ENCODE results near the gene HLA-DRA. TPM values are rescaled to one million over a fixed set of nuclear protein-coding genes. Genes with fewer than 3 reads are reported as not detected.

HLA-DRA gene
- total RNA-seq (2012; rRNA removed) (not detected in 2 replicates), polyA plus RNA-seq (2012; rRNA removed) (not detected in 2 replicates), Bru-seq, nascent RNA (not detected), BruChase-seq, experiment 1, labeled RNA remaining after a 6-hour chase (not detected), BruChase-seq, experiment 2, labeled RNA remaining after a 2-hour chase (not detected)
- polyA plus RNA-seq (2012; cell fraction: cytosol; rRNA removed), result not detected in 2 replicates
- not detected in 2 replicates for polyA plus RNA-seq (2012; cell fraction: nucleus; rRNA removed; ENCODE audit: low replicate concordance)
- long read RNA-seq, result 0 reads

DNA sequence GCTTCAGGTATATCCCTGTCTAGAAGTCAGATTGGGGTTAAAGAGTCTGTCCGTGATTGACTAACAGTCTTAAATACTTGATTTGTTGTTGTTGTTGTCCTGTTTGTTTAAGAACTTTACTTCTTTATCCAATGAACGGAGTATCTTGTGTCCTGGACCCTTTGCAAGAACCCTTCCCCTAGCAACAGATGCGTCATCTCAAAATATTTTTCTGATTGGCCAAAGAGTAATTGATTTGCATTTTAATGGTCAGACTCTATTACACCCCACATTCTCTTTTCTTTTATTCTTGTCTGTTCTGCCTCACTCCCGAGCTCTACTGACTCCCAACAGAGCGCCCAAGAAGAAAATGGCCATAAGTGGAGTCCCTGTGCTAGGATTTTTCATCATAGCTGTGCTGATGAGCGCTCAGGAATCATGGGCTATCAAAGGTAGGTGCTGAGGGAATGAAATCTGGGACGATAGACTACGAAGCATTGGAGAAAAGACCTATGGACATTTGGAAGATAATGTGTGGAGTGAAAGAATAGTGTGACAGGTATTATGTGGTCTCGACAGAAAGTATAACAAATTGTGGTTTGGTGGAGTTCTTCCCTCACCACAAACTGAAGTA lies at the start of gene HLA-DRA:
HLA-DRA (plus strand) TSS at position 286 of the 613 bp plus-strand sequence; CDS start at position 350, 64 bp downstream.
- no peak within 1 kb of the TSS for H3K14ac ChIP-seq (replicated peaks; ENCODE audit: low read depth, low read length)
- ChIA-PET POLR2A (ENCODE audit: unreplicated experiment) (no interaction called here), CTCF (no interaction called here)
- no peak within 1 kb of the TSS for H3K4ac ChIP-seq (ENCODE audit: low read depth, low read length)
- dilution Hi-C loops (cut with HindIII; ENCODE audit: low sequenced_read_pairs, unreplicated experiment) (no loop called here), intact Hi-C loops (cut with micrococcal nuclease) (no loop called here), in situ Hi-C loops (cut with MboI; ENCODE audit: low sequenced_read_pairs) (no loop called here)
- no peak within 1 kb of the TSS for H3K18ac ChIP-seq (ENCODE audit: low read depth, low read length)
- H3K4me3 ChIP-seq (ENCODE audit: insufficient read depth, low read depth, low read length), result no peak within 1 kb of the TSS
- no peak within 1 kb of the TSS for H2AK5ac ChIP-seq (ENCODE audit: low read depth, low read length)
- no TSS peak for BruUV-seq (replicated peaks)
- H2BK120ac ChIP-seq (ENCODE audit: low read depth, low read length), result no peak within 1 kb of the TSS
- ATAC-seq (ENCODE audit: low read depth) (peak; percentile 87), DNase-seq (peak; percentile 33)
- H3K4me2 ChIP-seq (ENCODE audit: low read depth, low read length), result no peak within 1 kb of the TSS
- TF ChIP-seq RFX5 (IDR thresholded peaks at IDR 0.05; ENCODE audit: low read depth, low read length) (peak; percentile 98), FOS (IDR thresholded peaks at IDR 0.05; ENCODE audit: low read depth, low read length) (no peak), MAFK (IDR thresholded peaks at IDR 0.05; ENCODE audit: low read depth, low read length) (no peak), BHLHE40 (IDR thresholded peaks at IDR 0.05; ENCODE audit: low read depth, low read length) (peak; percentile 15; the same call in 1 of the 2 replicates), NFE2L2 (IDR thresholded peaks at IDR 0.05; ENCODE audit: low read depth, low read length) (no peak)
- TF ChIP-seq, protein P1, sequence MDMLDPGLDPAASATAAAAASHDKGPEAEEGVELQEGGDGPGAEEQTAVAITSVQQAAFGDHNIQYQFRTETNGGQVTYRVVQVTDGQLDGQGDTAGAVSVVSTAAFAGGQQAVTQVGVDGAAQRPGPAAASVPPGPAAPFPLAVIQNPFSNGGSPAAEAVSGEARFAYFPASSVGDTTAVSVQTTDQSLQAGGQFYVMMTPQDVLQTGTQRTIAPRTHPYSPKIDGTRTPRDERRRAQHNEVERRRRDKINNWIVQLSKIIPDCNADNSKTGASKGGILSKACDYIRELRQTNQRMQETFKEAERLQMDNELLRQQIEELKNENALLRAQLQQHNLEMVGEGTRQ (IDR thresholded peaks at IDR 0.05; ENCODE audit: low read depth, low read length), result no peak
- H3K79me1 ChIP-seq (ENCODE audit: low read depth in 1 of 2, low read length in 2 of 2), result no peaks in the 10 kb centered on the region
- H4K91ac ChIP-seq (ENCODE audit: insufficient read depth, low read depth, low read length), result no peak within 1 kb of the TSS
- no peak within 1 kb of the TSS for H3K23ac ChIP-seq (ENCODE audit: low read depth, low read length)
- H2BK15ac ChIP-seq (ENCODE audit: low read depth, low read length), result no peak within 1 kb of the TSS
- H4K5ac ChIP-seq (ENCODE audit: low read depth, low read length), result no peak within 1 kb of the TSS
- no peaks in the 10 kb centered on the region for H3K4me1 ChIP-seq (ENCODE audit: control insufficient read depth, insufficient read depth, low read length)
- H3K27me3 ChIP-seq (ENCODE audit: control insufficient read depth, insufficient read depth, low read length), result no peaks in the 10 kb centered on the region; the same call in 1 of the 2 replicates
- H2BK5ac ChIP-seq (ENCODE audit: low read depth, low read length, poor library complexity, severe bottlenecking), result no peak within 1 kb of the TSS
- H3K36me3 ChIP-seq (ENCODE audit: control insufficient read depth, insufficient read depth, low read length), result no peaks in the 10 kb centered on the region
- no peak within 1 kb of the TSS for H2AK9ac ChIP-seq (replicated peaks; ENCODE audit: low read depth, low read length, poor library complexity)
- no peaks in the 10 kb centered on the region for H3K9me3 ChIP-seq (ENCODE audit: control insufficient read depth, insufficient read depth, low read length)
- no peak within 1 kb of the TSS for H2AFZ ChIP-seq (replicated peaks; ENCODE audit: low read length, poor library complexity)
- H3K9me1 ChIP-seq (ENCODE audit: insufficient read depth, low read length), result no peaks in the 10 kb centered on the region
- H2BK20ac ChIP-seq (ENCODE audit: low read depth, low read length), result no peak within 1 kb of the TSS
- no peak within 1 kb of the TSS for H3K56ac ChIP-seq (ENCODE audit: extremely low read depth, insufficient read depth, low read length)
- H3K27ac ChIP-seq (ENCODE audit: insufficient read depth, low read length), result no peak within 1 kb of the TSS
- H3K9ac ChIP-seq (ENCODE audit: low read depth, low read length), result no peak within 1 kb of the TSS
- 79% methylated on average over 2 of the region's 9 CpGs; no CpG with 5 or more reads in 1 of the 2 experiments for WGBS, 2 experiments (ENCODE audit: extremely low coverage in 2 of 2, insufficient read length in 1 of 2)
- no peak within 1 kb of the TSS for H4K8ac ChIP-seq (ENCODE audit: low read depth in 2 of 2, low read length in 2 of 2)
- H4K20me1 ChIP-seq (ENCODE audit: insufficient read depth, low read length), result no peaks in the 10 kb centered on the region
